GM12892 (cell line): ENCODE results near the gene METTL24.

ENCODE experiments used
- DNase-seq: peaks from one replicate; pipeline ENCODE4 v3.0.0; 2011; ENCODE audit not compliant: insufficient read length
- FAIRE-seq: peaks from 2 replicates; lab custom pipeline; 2011; peaks lifted over from hg19 to GRCh38; lab: Jason Lieb, UNC
- POLR2A ChIP-seq: IDR thresholded peaks from 2 replicates; pipeline ENCODE4 v1.6.1; 2011; ENCODE audit warnings: low read depth, low read length, control low read depth
- POLR2AphosphoS5 ChIP-seq: IDR thresholded peaks from 2 replicates; pipeline ENCODE4 v1.6.1; 2011; ENCODE audit warnings: low read depth, low read length, control low read depth
- TAF1 ChIP-seq: IDR thresholded peaks from 2 replicates; pipeline ENCODE4 v1.6.1; 2011; ENCODE audit warnings: low read depth, mild to moderate bottlenecking, control low read depth, low read length, borderline replicate concordance

The METTL24 gene

DNA sequence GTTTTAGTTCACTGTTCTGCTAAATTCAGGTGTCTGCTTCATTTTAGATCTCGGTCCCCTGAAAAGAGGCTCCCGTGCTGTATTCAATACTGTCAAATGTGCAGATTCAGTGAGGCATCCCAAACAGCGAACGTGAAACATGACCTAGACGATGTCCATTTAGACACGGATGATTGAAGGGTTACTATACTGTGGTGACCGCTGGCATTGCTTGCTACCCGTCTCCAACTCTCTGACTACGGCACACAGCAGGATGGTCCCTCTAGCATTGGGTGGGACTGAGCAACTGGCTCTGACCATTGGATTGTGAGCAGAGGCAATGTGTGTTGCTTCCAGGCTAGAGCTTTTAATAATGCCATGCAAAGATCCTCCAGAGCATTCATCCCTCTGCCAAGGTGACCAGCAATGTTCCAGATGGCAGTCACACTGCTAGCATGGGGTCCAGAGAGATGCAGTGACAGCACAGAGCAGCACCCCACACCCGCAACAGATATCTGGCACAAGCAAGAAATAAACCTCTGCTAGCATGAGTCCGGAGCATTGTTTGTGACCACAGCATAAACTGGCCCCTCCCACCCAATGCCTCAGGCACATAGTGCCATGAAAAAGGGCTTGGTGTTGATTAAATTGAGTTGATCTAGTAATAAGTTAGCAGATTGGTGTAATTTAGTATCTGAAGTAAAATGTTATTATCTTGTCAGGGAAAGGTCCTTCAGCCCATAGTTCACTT is 9.0 kb downstream of the METTL24 start:
- no peak for DNase-seq
- FAIRE-seq: no peak
- TF ChIP-seq POLR2AphosphoS5 (no peak), POLR2A (no peak), TAF1 (no peak)

DNA sequence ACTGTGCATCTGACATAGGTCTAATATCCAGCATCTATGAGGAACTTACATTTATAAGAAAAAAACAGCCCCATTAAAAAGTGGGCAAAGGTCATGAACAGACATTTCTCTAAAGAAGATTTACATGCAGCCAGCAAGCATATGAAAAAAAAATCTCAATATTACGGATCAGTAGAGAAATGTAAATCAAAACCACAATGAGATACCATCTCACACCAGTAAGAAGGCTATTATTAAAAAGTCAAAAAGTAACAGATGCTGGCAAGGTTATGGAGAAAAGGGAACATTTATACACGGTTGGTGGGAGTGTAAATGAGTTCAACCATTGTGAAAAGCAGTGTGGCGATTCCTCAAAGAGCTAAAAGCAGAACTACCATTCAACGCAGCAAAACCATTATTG is 13.1 kb downstream of the METTL24 start:
- TF ChIP-seq POLR2A (no peak), TAF1 (no peak), POLR2AphosphoS5 (no peak)
- DNase-seq: no peak
- no peak for FAIRE-seq

DNA sequence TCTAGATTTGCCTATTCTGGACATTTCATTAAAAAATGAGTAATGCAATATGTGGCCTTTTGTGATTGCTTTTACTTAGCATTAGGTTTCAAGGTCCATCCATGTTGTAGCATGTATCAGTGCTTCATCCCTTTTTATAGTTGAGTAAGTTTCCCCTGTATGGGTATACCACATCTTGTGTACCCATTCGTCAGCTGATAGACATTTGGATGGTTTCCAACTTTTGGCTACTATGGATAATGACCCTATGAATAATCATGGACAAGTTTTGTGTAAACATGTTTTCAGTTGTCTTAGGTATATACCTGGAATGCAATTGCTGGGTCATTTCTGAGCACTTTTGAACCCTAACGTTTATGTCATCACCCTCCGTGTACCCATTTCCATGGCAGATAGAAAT is 15.4 kb downstream of the METTL24 start:
- TF ChIP-seq POLR2AphosphoS5 (no peak), POLR2A (no peak), TAF1 (no peak)
- FAIRE-seq: no peak
- no peak for DNase-seq

DNA sequence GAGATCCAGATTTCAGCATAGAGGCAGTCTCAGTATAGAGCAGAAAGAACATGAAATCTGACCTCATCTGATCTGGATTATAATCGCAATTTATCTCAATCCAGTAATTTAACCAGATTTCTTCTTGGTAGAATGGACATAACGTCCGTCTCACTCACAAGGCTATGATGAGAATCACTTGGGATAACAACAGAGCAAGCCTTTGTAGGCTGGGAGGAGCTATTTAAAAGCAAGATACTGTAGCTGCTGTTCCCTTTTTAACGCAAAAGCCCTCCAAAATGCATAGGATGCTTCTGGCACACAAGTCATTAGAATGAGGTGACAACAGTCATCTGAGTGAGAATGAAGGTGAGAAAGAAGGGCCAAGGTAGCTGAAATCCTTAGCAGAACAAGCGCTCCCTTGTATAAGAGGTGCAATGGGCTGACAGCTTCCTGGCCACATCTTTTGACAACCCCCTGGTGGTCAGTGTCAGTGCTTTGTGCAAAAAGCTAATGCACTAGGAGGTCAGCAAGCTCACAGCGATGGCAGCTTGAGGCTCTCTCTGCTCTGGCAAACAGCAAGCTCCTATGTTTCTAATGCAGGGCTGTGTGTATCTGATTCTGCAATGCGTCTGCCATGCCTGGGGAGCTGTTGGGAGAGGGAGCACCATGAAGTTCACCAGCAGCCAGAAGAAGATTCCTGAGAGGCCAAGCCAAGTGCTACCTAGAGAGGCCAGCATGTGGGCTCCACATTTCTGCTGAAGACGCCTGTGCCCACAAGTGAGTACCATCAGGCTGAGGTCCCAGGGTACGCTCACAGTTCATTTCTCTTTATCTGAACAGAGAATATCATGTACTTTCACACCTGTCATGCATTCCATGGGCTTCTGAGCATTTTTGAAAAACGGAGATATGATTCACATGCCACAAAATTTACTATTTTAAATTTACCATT is 16.2 kb downstream of the METTL24 start:
- DNase-seq (no peak), FAIRE-seq (no peak)
- no peak for TF ChIP-seq POLR2A
- no peak for TF ChIP-seq POLR2AphosphoS5
- TF ChIP-seq TAF1: no peak

DNA sequence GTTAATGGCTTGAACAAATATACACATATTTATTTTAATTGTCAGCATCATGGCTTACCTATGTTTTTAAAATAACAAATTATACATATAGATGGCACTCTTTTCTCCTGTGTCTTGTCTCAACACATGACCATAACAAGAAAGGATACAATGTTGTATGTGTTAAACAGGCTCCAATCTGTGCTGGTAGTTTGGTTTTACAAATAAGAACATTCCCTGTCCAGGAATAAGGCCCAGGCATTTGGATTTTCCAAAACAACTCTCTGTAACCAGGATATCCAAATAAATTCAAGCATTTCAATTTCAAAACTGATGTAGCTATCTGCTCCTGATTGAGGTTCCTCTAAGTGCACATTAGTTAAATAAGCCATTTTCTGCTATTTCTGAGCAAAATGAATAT is 17.1 kb downstream of the METTL24 start:
- no peak for TF ChIP-seq TAF1
- TF ChIP-seq POLR2AphosphoS5: no peak
- no peak for DNase-seq
- no peak for FAIRE-seq

DNA sequence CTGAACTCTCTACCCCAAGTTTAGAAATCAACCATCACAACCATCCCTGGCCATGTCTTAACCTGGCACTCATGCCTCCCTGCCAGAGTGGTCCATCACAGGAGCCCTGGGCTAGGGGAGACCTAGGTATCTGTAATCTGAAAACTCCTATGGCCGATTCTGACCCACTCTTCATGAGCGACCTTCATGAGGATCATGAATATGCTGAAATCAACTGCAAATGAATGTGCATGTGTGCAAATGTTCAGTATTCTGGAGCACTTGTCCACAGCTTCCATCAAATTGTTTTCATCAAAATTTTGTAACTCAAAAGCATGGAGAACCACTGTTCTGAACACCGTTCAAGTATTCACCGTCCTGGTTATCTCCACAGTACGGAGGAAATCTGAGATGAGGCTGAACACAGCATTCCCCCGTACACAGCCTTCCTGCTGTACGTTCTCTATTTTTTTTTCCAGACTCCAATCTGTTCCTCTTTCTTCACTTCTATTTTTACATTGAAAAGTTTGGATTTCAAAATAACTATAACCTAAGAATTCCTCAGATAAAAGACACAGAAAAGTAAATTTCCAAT is 17.7 kb downstream of the METTL24 start:
- TF ChIP-seq POLR2AphosphoS5 (no peak), POLR2A (no peak), TAF1 (no peak)
- DNase-seq (no peak), FAIRE-seq (no peak)

DNA sequence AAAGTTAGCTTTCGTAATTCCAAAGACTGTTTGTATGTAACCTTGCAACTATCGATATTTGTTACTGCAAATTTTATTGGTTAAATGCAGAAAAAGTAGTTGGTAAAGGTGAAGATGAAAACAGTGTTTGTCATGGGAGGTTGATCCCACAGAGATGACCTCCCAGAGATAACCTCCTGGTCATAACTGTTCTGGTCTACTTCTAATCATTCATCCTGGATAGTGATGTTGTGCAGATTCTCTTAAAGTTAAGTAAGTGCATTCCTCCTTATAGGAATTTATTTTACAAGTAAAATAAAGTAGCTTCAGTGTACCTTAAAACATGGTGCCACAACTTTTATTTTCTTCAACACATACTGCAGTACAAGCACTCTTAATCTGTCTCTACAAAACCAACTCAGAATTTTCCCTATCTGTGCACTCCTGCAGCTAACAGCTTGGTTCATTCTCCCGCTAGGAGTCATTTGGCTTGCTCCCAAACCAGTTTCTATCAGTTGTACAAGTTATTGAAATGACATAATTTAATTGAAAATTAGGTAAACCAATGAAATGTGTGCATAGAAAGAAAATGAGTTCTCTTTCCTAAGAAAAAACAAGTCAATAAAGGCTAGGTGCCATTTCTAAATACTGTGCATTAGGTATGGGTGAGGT is 19.2 kb downstream of the METTL24 start:
- TF ChIP-seq POLR2AphosphoS5 (no peak), POLR2A (no peak), TAF1 (no peak)
- FAIRE-seq: no peak

DNA sequence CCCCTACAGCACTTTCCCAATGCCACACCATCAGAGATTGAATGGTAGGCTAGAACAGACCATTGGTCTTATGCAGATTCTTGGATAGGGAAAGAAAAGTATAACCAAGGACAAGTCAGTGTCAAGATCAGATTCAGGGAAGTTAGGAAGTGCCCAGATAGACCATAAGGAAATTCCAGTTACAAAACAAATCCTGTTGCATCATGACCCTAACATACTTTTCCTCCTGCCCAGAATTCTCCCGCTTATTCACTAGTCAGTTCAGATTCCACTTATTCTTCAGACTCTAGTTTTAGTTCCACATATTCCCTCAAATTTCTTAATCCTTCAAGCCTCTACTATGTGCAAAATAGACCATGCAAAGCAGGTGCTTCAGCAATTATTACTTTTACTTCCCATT is 20.7 kb downstream of the METTL24 start:
- DNase-seq (no peak), FAIRE-seq (no peak)
- TF ChIP-seq TAF1: no peak
- no peak for TF ChIP-seq POLR2AphosphoS5
- no peak for TF ChIP-seq POLR2A

More for the DNA sequence above, 19.2 kb downstream of the METTL24 start:
- DNase-seq: no peak

DNA sequence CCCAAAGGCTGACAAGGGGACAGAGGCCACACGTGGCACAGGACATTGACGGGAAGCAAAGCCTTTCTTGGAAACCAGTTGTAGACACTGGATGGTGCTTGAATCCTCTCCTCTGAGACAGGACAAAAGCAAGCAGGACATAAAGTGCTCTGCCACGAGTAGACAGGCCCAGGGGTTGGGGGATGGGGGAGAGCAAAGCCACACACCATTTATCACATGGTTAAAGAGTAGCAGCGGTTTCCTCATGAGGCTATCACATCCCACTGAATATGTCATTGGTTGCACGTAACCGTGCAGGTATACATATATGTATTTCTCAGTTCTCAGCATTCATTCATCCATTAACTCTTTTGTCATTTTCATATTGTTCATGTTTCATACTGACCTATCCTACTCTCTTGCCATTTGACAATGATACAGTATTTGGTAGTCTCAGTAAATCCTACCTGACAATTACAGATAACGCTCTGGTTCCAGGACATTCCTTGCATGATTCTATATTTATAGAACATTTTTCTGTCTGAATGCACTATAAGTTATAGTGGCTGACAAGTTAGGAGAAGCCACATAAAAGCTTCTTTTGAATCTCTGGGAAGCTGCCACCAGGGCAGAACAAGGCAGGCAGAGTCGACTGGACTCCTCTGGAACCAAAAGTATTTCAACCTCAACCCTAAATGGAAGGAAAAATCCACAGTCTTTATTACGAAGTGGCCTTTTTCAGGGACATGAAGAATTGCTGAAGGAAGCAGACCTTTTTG is 23.5 kb downstream of the METTL24 start:
- FAIRE-seq: no peak
- DNase-seq: no peak
- no peak for TF ChIP-seq TAF1

DNA sequence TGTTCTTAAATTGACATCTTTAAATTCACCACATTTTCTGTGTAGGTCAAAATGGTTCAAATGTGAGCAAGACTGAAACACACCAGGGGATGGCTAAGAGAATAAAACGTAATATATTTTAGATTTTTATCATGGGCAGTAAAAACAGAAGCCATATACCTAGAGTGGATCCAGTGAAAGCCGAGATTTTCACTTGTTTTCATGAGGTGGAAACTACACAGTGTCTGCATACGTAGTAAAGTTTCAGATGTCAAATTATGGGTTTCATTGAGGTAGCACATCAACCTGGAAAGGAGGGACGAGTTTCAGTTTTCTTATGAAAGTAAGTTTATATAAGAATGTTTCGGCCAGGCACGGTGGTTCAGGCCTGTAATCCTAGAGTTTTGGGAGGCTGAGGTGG is 25.9 kb downstream of the METTL24 start:
- DNase-seq: no peak
- FAIRE-seq: no peak
- TF ChIP-seq POLR2AphosphoS5 (no peak), TAF1 (no peak), POLR2A (no peak)
